Sigmoid colon (tissue), 4 donors: ENCODE measurements around the gene ENG.

Experiments
- EP300 ChIP-seq, 4 donors: sonication (generic); formaldehyde crosslinking; IDR thresholded peaks; one replicate each; pipeline ENCODE4 v1.6.1; 2017; ENCODE audit warnings: antibody characterized with exemption in 4 of 4
- TF ChIP-seq, protein P1 (sequence below), 4 experiments: fragments of 450-650 bp in 3 of 4; fragments of 200-600 bp in 1 of 4; IDR thresholded peaks; one replicate each; pipeline ENCODE4 v1.5.1; 2016 to 2019; ENCODE audit warnings: antibody characterized with exemption in 4 of 4, mild to moderate bottlenecking in 3 of 4, moderate library complexity in 2 of 4

DNA sequence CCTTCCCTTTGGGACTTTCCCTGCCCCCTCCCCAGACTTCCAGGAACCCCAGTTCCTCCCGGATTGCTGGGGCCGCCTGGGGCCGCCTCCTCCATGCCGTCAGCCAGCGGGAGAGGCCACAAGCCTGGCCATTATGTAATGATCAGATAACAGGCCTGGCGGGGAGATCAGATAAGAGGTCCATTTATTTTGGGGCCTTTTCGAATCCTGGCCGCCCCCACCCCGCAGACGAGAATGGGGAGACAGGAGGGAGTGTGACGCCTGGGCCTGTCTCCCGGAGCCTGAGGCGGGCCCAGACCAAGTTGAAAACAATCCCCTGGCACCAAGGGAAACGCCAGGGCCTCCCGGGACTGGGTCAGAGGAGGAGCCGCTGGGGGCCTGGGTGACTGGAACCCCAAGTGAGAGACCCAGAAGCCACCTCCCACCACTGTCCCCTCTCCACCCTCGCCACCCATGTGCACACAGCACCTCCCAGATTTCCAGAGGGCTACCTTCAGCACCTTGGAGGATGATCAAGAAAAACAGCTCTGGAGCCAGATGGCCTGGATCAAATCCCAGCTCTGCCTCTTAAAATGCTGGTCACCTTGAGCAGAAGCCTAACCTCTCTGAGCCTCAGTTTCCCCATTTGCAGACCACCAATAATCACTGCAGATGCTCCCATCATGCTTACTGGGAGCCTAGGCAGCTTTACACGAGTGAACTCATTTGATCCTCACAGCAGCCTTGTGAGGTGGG is 7.8 kb downstream of the ENG start:
- TF ChIP-seq EP300 (IDR thresholded peaks at IDR 0.05), result no peak
- TF ChIP-seq, protein P1, sequence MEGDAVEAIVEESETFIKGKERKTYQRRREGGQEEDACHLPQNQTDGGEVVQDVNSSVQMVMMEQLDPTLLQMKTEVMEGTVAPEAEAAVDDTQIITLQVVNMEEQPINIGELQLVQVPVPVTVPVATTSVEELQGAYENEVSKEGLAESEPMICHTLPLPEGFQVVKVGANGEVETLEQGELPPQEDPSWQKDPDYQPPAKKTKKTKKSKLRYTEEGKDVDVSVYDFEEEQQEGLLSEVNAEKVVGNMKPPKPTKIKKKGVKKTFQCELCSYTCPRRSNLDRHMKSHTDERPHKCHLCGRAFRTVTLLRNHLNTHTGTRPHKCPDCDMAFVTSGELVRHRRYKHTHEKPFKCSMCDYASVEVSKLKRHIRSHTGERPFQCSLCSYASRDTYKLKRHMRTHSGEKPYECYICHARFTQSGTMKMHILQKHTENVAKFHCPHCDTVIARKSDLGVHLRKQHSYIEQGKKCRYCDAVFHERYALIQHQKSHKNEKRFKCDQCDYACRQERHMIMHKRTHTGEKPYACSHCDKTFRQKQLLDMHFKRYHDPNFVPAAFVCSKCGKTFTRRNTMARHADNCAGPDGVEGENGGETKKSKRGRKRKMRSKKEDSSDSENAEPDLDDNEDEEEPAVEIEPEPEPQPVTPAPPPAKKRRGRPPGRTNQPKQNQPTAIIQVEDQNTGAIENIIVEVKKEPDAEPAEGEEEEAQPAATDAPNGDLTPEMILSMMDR (IDR thresholded peaks at IDR 0.05), result no peak
